H1 (cell line): ENCODE results near the gene SKOR2. TPM values are rescaled to one million over a fixed set of nuclear protein-coding genes. Genes with fewer than 3 reads are reported as not detected.

ENCODE experiments used
- ATF3 ChIP-seq: IDR thresholded peaks from 2 replicates; pipeline ENCODE4 v1.6.1; 2011; ENCODE audit warnings: low read depth, mild to moderate bottlenecking, low read length; ENCODE audit not compliant: insufficient read depth
- CHD7 ChIP-seq: fragments of 300-600 bp; sonication (generic); IDR thresholded peaks from 2 replicates; pipeline ENCODE4 v1.7.1; 2012; ENCODE audit warnings: low read length, moderate library complexity, mild to moderate bottlenecking, inconsistent platforms; ENCODE audit not compliant: insufficient replicate concordance
- NANOG ChIP-seq: IDR thresholded peaks from 2 replicates; pipeline ENCODE4 v1.6.1; 2011; ENCODE audit warnings: low read length, low read depth, mild to moderate bottlenecking, inconsistent platforms; ENCODE audit not compliant: insufficient read depth, poor library complexity, severe bottlenecking
- RXRA ChIP-seq: IDR thresholded peaks from 2 replicates; pipeline ENCODE4 v1.6.1; 2011; ENCODE audit warnings: low read depth, mild to moderate bottlenecking, low read length, moderate library complexity; ENCODE audit not compliant: insufficient read depth
- polyA plus RNA-seq, 7 experiments: library from polyadenylated mRNA; depleted of rRNA in 3 of 7; stranded (reverse) in 5 of 7; unstranded in 2 of 7; fragments of >200 nt in 5 of 7; fragments of 200-250 nt in 2 of 7; gene quantifications; 1 replicate in 5 of 7; 2 replicates in 1 of 7; 4 replicates in 1 of 7; pipeline versions ENCODE4 v1.2.1 to v1.2.3, GENCODE V29; 2011 to 2013; ENCODE audit warnings: missing spikeins in 2 of 7, mixed read lengths in 2 of 7
- total RNA-seq: library from RNA; stranded (reverse); fragmentation: NEBNext Ultra II Directional; extraction: Animal tissue kit (Norgen Biotek cat#: 25700); gene quantifications from 2 replicates; pipeline ENCODE4 v1.2.1, GENCODE V29; 2021

SKOR2 gene
- total and polyA plus RNA-seq, 2 of the 8 experiments (the other 6 are each of a cell fraction or from before 2014, with no cell fraction given), result 0.05 to 0.11 TPM

- TF ChIP-seq CHD7 (no peak), RXRA (no peak), ATF3 (no peak), NANOG (no peak)
These were observed 63.7 kb downstream of the SKOR2 start (continued) for GRCh38 chr18:47187721-47188120.
